ENCODE data around the gene CD109. TPM values are rescaled to one million over a fixed set of nuclear protein-coding genes. Genes with fewer than 3 reads are reported as not detected.

The CD109 gene
- total and polyA plus RNA-seq, 2 of the 4 experiments (the other 2 are of a cell fraction) = 3.6 to 5.0 TPM

DNA sequence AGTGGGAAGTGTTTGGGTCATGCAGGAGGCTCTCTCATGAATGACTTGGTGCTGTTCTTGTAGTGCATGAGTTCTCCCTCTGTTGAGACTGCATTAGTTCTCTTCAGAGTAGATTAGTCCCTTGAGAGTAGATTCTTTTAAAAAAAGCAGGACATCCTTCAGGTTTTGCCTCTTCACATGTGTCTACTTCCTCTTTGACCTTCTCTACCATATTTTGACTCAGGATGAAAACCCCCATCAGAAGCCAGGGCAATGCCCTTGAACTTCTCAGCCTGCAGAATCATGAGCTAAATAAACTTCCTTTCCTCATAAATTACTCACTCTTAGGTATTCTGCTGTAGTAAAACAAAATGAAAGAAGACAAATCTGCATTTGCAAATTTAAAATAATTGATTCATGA lies 170.3 kb downstream of the CD109 start:
- BruUV-seq (replicated peaks) = no TSS peak
- ATAC-seq (ENCODE audit: low read depth) (no peak), DNase-seq (no peak)
- Histone ChIP-seq H3K27me3 (ENCODE audit: control insufficient read depth, insufficient read depth, low read length) (no peaks in the 10 kb centered on the region), H4K5ac (ENCODE audit: low read depth, low read length) (no peak overlapping the region), H3K56ac (ENCODE audit: extremely low read depth, insufficient read depth, low read length) (no peak overlapping the region), H2BK20ac (ENCODE audit: low read depth, low read length) (no peak overlapping the region), H3K4me3 (ENCODE audit: insufficient read depth, low read depth, low read length) (no peak overlapping the region), H3K36me3 (ENCODE audit: control insufficient read depth, insufficient read depth, low read length) (no peaks in the 10 kb centered on the region), H3K9ac (ENCODE audit: low read depth, low read length) (no peak overlapping the region), H3K4me2 (ENCODE audit: low read depth, low read length) (no peak overlapping the region), H2BK5ac (ENCODE audit: low read depth, low read length, poor library complexity, severe bottlenecking) (no peak overlapping the region), H4K8ac (ENCODE audit: low read depth in 2 of 2, low read length in 2 of 2) (no peak overlapping the region), H3K14ac (replicated peaks; ENCODE audit: low read depth, low read length) (no peak overlapping the region), H3K4me1 (ENCODE audit: control insufficient read depth, insufficient read depth, low read length) (no peaks in the 10 kb centered on the region), H3K9me1 (ENCODE audit: insufficient read depth, low read length) (no peaks in the 10 kb centered on the region), H3K23ac (ENCODE audit: low read depth, low read length) (no peak overlapping the region), H3K79me1 (ENCODE audit: low read depth in 1 of 2, low read length in 2 of 2) (no peaks in the 10 kb centered on the region), H3K18ac (ENCODE audit: low read depth, low read length) (no peak overlapping the region), H2AFZ (replicated peaks; ENCODE audit: low read length, poor library complexity) (no peak overlapping the region), H2AK9ac (replicated peaks; ENCODE audit: low read depth, low read length, poor library complexity) (no peak overlapping the region), H3K9me3 (ENCODE audit: control insufficient read depth, insufficient read depth, low read length) (no peaks in the 10 kb centered on the region), H2BK120ac (ENCODE audit: low read depth, low read length) (no peak overlapping the region), H3K4ac (ENCODE audit: low read depth, low read length) (no peak overlapping the region), H3K27ac (ENCODE audit: insufficient read depth, low read length) (no peak overlapping the region), H2BK15ac (ENCODE audit: low read depth, low read length) (no peak overlapping the region), H4K20me1 (ENCODE audit: insufficient read depth, low read length) (no peaks in the 10 kb centered on the region), H4K91ac (ENCODE audit: insufficient read depth, low read depth, low read length) (no peak overlapping the region), H2AK5ac (ENCODE audit: low read depth, low read length) (no peak overlapping the region)
- CTCF ChIA-PET = interaction anchor here (0.6 kb wide), 1 partner anchor 69 kb away, joined by 4 read pairs; no protein-coding TSS in a partner anchor
- POLR2A ChIA-PET (ENCODE audit: unreplicated experiment) = no interaction called here
- dilution Hi-C loops (cut with HindIII; ENCODE audit: low sequenced_read_pairs, unreplicated experiment) (no loop called here), intact Hi-C loops (cut with micrococcal nuclease) (no loop called here), in situ Hi-C loops (cut with MboI; ENCODE audit: low sequenced_read_pairs) (no loop called here)
- TF ChIP-seq RAD21 (IDR thresholded peaks at IDR 0.05; ENCODE audit: low read length) (no peak), MXI1 (IDR thresholded peaks at IDR 0.05; ENCODE audit: borderline replicate concordance, low read depth, low read length) (no peak), MAZ (IDR thresholded peaks at IDR 0.05; ENCODE audit: borderline replicate concordance, low read depth, low read length) (no peak), CEBPB (IDR thresholded peaks at IDR 0.05; ENCODE audit: low read depth, low read length) (no peak), SMC3 (IDR thresholded peaks at IDR 0.05; ENCODE audit: low read depth, low read length) (no peak), NFE2L2 (IDR thresholded peaks at IDR 0.05; ENCODE audit: low read depth, low read length) (no peak), FOS (IDR thresholded peaks at IDR 0.05; ENCODE audit: low read depth, low read length) (no peak), RFX5 (IDR thresholded peaks at IDR 0.05; ENCODE audit: low read depth, low read length) (no peak), MAFK (IDR thresholded peaks at IDR 0.05; ENCODE audit: low read depth, low read length) (no peak), POLR2A (IDR thresholded peaks at IDR 0.05; ENCODE audit: low read depth, low read length) (no peak), RCOR1 (IDR thresholded peaks at IDR 0.05; ENCODE audit: insufficient replicate concordance, low read length) (no peak)
- TF ChIP-seq, protein P1, sequence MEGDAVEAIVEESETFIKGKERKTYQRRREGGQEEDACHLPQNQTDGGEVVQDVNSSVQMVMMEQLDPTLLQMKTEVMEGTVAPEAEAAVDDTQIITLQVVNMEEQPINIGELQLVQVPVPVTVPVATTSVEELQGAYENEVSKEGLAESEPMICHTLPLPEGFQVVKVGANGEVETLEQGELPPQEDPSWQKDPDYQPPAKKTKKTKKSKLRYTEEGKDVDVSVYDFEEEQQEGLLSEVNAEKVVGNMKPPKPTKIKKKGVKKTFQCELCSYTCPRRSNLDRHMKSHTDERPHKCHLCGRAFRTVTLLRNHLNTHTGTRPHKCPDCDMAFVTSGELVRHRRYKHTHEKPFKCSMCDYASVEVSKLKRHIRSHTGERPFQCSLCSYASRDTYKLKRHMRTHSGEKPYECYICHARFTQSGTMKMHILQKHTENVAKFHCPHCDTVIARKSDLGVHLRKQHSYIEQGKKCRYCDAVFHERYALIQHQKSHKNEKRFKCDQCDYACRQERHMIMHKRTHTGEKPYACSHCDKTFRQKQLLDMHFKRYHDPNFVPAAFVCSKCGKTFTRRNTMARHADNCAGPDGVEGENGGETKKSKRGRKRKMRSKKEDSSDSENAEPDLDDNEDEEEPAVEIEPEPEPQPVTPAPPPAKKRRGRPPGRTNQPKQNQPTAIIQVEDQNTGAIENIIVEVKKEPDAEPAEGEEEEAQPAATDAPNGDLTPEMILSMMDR (conservative IDR thresholded peaks at IDR 0.05; ENCODE audit: low read depth, low read length) = no peak
- TF ChIP-seq, protein P2, sequence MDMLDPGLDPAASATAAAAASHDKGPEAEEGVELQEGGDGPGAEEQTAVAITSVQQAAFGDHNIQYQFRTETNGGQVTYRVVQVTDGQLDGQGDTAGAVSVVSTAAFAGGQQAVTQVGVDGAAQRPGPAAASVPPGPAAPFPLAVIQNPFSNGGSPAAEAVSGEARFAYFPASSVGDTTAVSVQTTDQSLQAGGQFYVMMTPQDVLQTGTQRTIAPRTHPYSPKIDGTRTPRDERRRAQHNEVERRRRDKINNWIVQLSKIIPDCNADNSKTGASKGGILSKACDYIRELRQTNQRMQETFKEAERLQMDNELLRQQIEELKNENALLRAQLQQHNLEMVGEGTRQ (IDR thresholded peaks at IDR 0.05; ENCODE audit: low read depth, low read length) = no peak
- TF ChIP-seq, protein P3, sequence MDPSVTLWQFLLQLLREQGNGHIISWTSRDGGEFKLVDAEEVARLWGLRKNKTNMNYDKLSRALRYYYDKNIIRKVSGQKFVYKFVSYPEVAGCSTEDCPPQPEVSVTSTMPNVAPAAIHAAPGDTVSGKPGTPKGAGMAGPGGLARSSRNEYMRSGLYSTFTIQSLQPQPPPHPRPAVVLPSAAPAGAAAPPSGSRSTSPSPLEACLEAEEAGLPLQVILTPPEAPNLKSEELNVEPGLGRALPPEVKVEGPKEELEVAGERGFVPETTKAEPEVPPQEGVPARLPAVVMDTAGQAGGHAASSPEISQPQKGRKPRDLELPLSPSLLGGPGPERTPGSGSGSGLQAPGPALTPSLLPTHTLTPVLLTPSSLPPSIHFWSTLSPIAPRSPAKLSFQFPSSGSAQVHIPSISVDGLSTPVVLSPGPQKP (IDR thresholded peaks at IDR 0.05; ENCODE audit: borderline replicate concordance, low read depth, low read length) = no peak

Data from IMR-90 (cell line).